ENCODE results near the gene TNFRSF18.

TNFRSF18 gene

DNA sequence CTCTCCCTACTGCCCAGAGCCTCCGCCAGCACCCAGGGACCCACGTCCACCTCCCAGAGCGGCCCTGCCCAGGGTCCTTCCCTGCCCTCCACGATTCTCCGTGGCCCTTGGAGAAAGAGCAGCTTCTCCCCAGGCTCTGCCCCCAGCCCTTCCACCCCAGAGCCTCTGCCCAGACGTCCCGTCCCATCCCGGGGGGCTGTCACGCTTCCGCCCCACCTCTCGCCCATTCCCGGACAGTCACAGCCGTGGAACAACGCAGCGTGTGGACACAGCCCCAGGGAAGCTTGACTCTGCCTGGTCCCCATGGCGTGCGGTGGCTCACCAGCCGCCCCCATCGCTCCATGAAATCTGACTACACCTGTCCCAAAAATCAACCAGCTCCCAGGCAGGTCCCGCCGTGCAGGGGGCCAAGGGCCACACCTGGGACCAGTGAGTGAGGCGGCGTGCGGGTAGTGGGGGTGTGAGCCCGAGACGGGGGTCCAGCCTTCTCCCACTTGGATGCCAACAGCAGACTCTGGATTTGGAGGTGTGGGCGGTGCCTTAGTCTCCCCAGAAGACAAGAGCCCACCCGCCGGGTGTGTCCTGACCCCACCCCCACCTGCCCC lies 45.2 kb downstream of the TNFRSF18 start:
- no peak overlapping the region for H3K27ac ChIP-seq
- TF ChIP-seq, protein P1, sequence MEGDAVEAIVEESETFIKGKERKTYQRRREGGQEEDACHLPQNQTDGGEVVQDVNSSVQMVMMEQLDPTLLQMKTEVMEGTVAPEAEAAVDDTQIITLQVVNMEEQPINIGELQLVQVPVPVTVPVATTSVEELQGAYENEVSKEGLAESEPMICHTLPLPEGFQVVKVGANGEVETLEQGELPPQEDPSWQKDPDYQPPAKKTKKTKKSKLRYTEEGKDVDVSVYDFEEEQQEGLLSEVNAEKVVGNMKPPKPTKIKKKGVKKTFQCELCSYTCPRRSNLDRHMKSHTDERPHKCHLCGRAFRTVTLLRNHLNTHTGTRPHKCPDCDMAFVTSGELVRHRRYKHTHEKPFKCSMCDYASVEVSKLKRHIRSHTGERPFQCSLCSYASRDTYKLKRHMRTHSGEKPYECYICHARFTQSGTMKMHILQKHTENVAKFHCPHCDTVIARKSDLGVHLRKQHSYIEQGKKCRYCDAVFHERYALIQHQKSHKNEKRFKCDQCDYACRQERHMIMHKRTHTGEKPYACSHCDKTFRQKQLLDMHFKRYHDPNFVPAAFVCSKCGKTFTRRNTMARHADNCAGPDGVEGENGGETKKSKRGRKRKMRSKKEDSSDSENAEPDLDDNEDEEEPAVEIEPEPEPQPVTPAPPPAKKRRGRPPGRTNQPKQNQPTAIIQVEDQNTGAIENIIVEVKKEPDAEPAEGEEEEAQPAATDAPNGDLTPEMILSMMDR (IDR thresholded peaks at IDR 0.05; ENCODE audit: low read depth, low read length), result no peak
- DNase-seq, result no peak
- H3K4me3 ChIP-seq (ENCODE audit: low read depth, low read length), result no peak overlapping the region
- no peaks in the 10 kb centered on the region for H3K36me3 ChIP-seq
- no peaks in the 10 kb centered on the region for H3K9me3 ChIP-seq (ENCODE audit: severe bottlenecking)
- no peaks in the 10 kb centered on the region for H3K27me3 ChIP-seq (ENCODE audit: insufficient read depth, low read depth, severe bottlenecking)

DNA sequence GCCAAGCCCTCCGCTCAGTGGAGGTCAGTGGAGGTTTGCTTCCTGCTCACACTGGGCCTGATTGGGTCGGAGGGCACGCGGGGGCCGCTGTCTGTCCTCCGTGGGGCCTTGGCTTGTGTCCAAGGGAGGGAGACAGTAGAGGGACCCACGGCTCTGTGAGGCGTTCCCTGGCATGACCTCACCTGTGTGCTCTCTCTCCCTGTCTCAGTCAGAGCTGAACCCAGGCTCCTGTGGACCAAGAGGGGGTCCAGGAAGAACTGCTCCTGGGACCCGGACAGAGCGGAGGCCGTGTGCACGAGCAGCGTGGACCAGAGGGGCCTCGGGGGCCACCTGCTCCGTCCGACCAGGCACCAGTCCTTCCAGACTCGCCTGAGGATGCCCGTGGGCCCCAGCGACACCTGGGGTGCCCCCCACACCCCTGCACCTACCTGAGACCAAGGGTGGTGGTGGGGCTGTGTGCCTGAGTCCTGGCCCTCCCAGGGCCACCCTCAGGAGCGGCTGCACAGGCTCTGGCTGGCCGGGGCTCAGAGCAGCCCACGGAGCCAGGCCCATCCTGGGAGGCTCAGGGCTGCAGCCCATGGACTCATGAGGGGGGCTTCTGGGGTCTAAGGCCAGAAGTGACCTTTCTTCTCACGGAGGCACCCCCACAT lies 46.0 kb downstream of the TNFRSF18 start:
- H3K27me3 ChIP-seq (ENCODE audit: insufficient read depth, low read depth, severe bottlenecking), result no peaks in the 10 kb centered on the region
- TF ChIP-seq, protein P1 (IDR thresholded peaks at IDR 0.05; ENCODE audit: low read depth, low read length), result no peak
- DNase-seq, result no peak

DNA sequence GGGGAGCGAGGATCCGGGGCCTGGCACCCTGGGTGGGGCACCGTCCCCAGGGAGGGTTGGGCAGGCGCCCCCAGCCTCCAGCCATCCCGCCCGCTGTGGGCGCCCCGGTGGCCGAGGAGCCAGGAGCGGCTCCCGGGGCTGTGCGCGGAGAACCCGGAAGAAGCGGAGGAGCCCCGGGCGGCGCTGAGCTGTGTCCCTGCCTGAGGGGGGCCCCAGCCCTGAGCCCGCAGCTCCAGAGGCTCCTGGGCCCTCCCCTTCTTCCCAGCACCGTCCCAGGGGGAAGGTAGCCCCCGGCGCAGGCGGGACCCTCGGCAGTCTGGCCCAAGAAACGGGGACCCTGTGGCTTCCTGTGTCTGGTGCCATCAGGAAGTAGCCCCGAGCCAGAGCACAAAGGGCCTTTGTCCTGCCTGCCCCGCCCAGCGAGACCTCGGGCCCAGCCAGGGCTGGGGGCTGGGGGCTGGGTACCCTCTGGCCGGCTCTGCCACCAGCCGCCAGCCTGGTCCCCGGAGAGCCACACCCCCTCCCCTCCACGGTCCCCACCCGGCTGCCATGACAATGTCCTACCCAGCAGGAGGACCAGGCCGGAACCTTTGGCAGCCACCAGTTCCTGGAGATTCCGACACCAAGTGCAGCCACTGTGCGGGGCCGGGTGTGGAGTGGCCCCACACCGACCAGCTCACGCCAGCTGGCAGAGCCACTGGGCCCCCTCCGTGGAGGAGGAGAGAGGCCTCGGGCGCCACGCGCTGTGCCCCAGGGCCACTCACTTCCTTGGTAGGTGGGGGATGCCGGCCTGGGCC lies 48.3 kb downstream of the TNFRSF18 start:
- peaks cover 8% of the 10 kb centered on the region for H3K9me3 ChIP-seq (ENCODE audit: severe bottlenecking)
- H3K36me3 ChIP-seq, result no peaks in the 10 kb centered on the region
- TF ChIP-seq, protein P1 (IDR thresholded peaks at IDR 0.05; ENCODE audit: low read depth, low read length), result no peak
- no peaks in the 10 kb centered on the region for H3K27me3 ChIP-seq (ENCODE audit: insufficient read depth, low read depth, severe bottlenecking)
- H3K27ac ChIP-seq, result no peak overlapping the region
- no peak overlapping the region for H3K4me3 ChIP-seq (ENCODE audit: low read depth, low read length)
- no peak for DNase-seq

More for the DNA sequence above, 46.0 kb downstream of the TNFRSF18 start:
- no peak overlapping the region for H3K4me3 ChIP-seq (ENCODE audit: low read depth, low read length)
- no peak overlapping the region for H3K27ac ChIP-seq
- no peaks in the 10 kb centered on the region for H3K9me3 ChIP-seq (ENCODE audit: severe bottlenecking)
- no peaks in the 10 kb centered on the region for H3K36me3 ChIP-seq

DNA sequence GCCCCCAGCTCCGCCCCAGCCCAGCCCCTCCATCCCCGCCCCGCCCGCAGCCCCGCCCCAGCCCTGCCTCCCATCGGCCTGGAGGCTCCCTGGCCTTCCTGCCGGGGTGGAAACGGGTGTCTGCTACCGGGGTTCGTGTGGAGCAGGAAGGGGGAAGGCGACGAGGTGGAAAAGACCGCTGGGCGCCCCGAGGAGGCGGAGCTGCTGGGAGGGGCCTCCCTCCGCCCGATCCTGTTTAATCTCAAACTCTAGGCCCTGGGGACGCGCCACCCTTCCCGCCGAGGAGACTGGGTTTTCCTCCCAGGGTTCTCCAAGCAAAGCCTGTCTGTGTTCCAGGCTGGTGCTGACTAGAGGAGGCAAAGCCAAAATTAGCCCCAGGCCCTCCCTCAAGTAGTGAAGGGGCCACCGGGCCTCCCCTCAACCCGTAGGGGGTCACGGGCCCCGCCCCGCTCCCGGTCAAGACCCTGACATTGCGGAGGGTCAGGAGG lies 48.9 kb downstream of the TNFRSF18 start:
- Histone ChIP-seq H3K36me3 (no peaks in the 10 kb centered on the region), H3K27me3 (ENCODE audit: insufficient read depth, low read depth, severe bottlenecking) (no peaks in the 10 kb centered on the region), H3K4me3 (ENCODE audit: low read depth, low read length) (no peak overlapping the region), H3K27ac (no peak overlapping the region), H3K9me3 (ENCODE audit: severe bottlenecking) (peaks cover 8% of the 10 kb centered on the region)
- TF ChIP-seq, protein P1 (IDR thresholded peaks at IDR 0.05; ENCODE audit: low read depth, low read length), result no peak
- DNase-seq, result no peak

DNA sequence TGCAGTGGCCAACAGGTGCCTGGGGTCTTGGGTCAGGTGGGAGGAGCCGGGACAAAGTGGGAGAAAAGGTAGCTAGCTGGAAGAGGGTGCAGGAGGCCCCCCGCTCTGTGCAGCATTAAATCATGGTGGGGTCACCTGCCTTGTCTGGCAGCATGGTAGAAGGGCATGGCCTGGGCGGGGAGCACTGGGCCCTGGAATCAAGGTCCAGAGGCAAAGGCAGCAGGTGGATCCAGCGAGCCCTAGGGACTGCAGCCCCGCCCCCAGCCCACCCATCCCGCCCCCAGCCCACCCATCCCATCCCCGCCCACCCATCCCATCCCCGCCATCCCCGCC lies 49.4 kb downstream of the TNFRSF18 start:
- no peaks in the 10 kb centered on the region for H3K27me3 ChIP-seq (ENCODE audit: insufficient read depth, low read depth, severe bottlenecking)
- no peak overlapping the region for H3K4me3 ChIP-seq (ENCODE audit: low read depth, low read length)
- DNase-seq, result no peak
- TF ChIP-seq, protein P1 (IDR thresholded peaks at IDR 0.05; ENCODE audit: low read depth, low read length), result no peak
- H3K27ac ChIP-seq, result no peak overlapping the region
- H3K36me3 ChIP-seq, result no peaks in the 10 kb centered on the region
- H3K9me3 ChIP-seq (ENCODE audit: severe bottlenecking), result peaks cover 8% of the 10 kb centered on the region
